CD4-positive, alpha-beta T cell treated with Interleukin-4 for 4 hours (primary cell): ENCODE measurements around the gene HDGFL1.

Source experiments
- DNase-seq: peaks from one replicate; pipeline ENCODE4 v3.0.0-alpha.2; 2020

HDGFL1 gene

GRCh38 chr6:22593895-22594294 is 24.5 kb downstream of the HDGFL1 start:
- no peak for DNase-seq

GRCh38 chr6:22596011-22596410 is 26.6 kb downstream of the HDGFL1 start:
- no peak for DNase-seq

- DNase-seq, result no peak
Measured at GRCh38 chr6:22598339-22598738, 29.0 kb downstream of the HDGFL1 start.

- DNase-seq, result no peak
Measured at GRCh38 chr6:22600059-22600458, 30.7 kb downstream of the HDGFL1 start.

GRCh38 chr6:22601984-22602383 is 32.6 kb downstream of the HDGFL1 start:
- no peak for DNase-seq

- DNase-seq, result no peak
Measured at GRCh38 chr6:22605736-22606135, 36.4 kb downstream of the HDGFL1 start.

- DNase-seq, result no peak
Measured at GRCh38 chr6:22610127-22610526, 40.8 kb downstream of the HDGFL1 start.

- DNase-seq, result no peak
Measured at GRCh38 chr6:22612236-22612635, 42.9 kb downstream of the HDGFL1 start.

GRCh38 chr6:22613051-22613450 is 43.7 kb downstream of the HDGFL1 start:
- no peak for DNase-seq

GRCh38 chr6:22613695-22614094 is 44.3 kb downstream of the HDGFL1 start:
- DNase-seq, result no peak

GRCh38 chr6:22614547-22614946 is 45.2 kb downstream of the HDGFL1 start:
- no peak for DNase-seq

- no peak for DNase-seq
Measured at GRCh38 chr6:22621028-22621427, 51.7 kb downstream of the HDGFL1 start.
